Measurements from ENCODE around the gene SMYD3. TPM values are rescaled to one million over a fixed set of nuclear protein-coding genes. Genes with fewer than 3 reads are reported as not detected.

Gene SMYD3
- polyA plus RNA-seq, 1 donor from 2014 or later = 48.6 TPM

DNA sequence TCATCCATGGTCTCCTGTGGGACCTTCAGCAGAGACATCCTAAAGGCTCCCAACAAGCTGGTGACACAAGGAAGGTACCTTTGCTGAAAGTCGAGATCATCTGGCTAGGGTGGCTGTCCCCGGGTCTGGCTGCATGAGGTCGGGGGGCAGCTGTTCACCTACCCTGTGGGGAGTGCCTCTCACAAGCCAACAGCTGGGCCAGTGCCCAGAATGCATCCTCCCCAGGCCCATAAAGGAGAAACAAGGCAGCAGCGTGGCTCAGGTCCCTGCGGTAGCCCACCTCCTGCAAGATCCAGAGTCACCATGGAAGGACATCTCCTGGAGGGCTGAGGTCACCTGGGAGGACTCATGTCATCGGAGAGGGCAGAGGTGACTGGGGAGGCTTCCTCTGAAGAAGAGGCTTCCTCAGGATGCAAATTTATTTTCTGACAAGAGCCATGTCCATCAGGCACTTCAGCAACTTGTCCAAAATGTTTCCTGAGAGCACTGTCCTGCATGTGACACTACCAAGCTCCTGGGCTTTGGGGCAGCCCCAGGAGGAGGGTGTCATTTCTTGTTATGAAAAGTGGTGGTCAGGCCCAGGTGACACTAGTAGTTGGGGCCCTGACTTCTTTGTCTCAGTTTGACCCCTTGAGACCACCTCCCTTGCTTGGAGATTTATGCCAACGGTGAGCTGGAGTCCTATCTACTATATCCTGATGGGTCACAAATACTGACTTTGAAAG lies 6.7 kb upstream of the SMYD3 start:
- no peaks in the 10 kb centered on the region for H3K9me3 ChIP-seq (ENCODE audit: low read length)
- H3K9me2 ChIP-seq (ENCODE audit: insufficient read depth, low read length) = no peaks in the 10 kb centered on the region
- no peak for TF ChIP-seq TAF1 (IDR thresholded peaks at IDR 0.05; ENCODE audit: low read depth)
- no peaks in the 10 kb centered on the region for H3K79me2 ChIP-seq (replicated peaks; ENCODE audit: insufficient read depth, low read length)
- no peak overlapping the region for H2AFZ ChIP-seq (ENCODE audit: low read depth, low read length)
- no peak overlapping the region for H3K4me2 ChIP-seq (ENCODE audit: low read length)
- no peaks in the 10 kb centered on the region for H3K36me3 ChIP-seq (ENCODE audit: insufficient read depth, low read length)
- no peaks in the 10 kb centered on the region for H3F3A ChIP-seq (ENCODE audit: insufficient read depth, low read length, poor library complexity, severe bottlenecking)
- no peaks in the 10 kb centered on the region for H3K27me3 ChIP-seq (ENCODE audit: insufficient read depth, low read depth, low read length)
- no peaks in the 10 kb centered on the region for H4K20me1 ChIP-seq (ENCODE audit: insufficient read depth)
- H3K4me3 ChIP-seq (ENCODE audit: low read length) = no peak overlapping the region
- H3K9ac ChIP-seq (ENCODE audit: low read length) = no peak overlapping the region
- no peak overlapping the region for H3K27ac ChIP-seq (ENCODE audit: low read length)

DNA sequence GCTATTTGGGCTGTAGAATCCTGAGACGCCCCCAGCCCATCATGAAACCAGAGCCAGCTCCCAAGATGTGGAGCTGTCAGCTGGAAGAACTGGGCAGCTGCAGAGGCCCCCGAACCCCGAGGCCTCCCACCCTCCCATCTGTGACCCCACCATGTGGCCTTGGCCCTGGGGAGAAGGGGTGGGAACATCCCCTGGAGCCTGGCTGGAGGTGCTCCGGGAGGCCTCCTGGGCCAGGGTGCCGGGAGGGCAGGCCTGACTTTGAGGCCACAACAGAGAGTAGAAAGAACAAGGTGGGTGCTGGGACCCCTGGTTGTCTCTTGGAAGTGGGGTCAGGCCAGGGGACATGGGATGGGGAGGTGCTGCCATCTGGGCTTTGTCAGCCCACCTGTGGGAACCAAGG lies 6.0 kb upstream of the SMYD3 start:
- Histone ChIP-seq H3K4me2 (ENCODE audit: low read length) (no peak overlapping the region), H3K9ac (ENCODE audit: low read length) (no peak overlapping the region), H2AFZ (ENCODE audit: low read depth, low read length) (no peak overlapping the region), H3K27me3 (ENCODE audit: insufficient read depth, low read depth, low read length) (no peaks in the 10 kb centered on the region), H3K79me2 (replicated peaks; ENCODE audit: insufficient read depth, low read length) (no peaks in the 10 kb centered on the region), H4K20me1 (ENCODE audit: insufficient read depth) (no peaks in the 10 kb centered on the region), H3K9me3 (ENCODE audit: low read length) (no peaks in the 10 kb centered on the region), H3K36me3 (ENCODE audit: insufficient read depth, low read length) (no peaks in the 10 kb centered on the region), H3K4me3 (ENCODE audit: low read length) (no peak overlapping the region), H3F3A (ENCODE audit: insufficient read depth, low read length, poor library complexity, severe bottlenecking) (no peaks in the 10 kb centered on the region), H3K9me2 (ENCODE audit: insufficient read depth, low read length) (no peaks in the 10 kb centered on the region), H3K27ac (ENCODE audit: low read length) (no peak overlapping the region)
- TF ChIP-seq SMC3 (conservative IDR thresholded peaks at IDR 0.05; ENCODE audit: poor library complexity) (no peak), CTCF (IDR thresholded peaks at IDR 0.05; ENCODE audit: poor library complexity, severe bottlenecking) (no peak), EP300 (conservative IDR thresholded peaks at IDR 0.05; ENCODE audit: poor library complexity, severe bottlenecking) (no peak), EZH2 (IDR thresholded peaks at IDR 0.05; ENCODE audit: borderline replicate concordance, insufficient read depth, low read length, poor library complexity, severe bottlenecking) (no peak), TAF1 (IDR thresholded peaks at IDR 0.05; ENCODE audit: low read depth) (no peak), RAD21 (conservative IDR thresholded peaks at IDR 0.05) (no peak), POLR2AphosphoS5 (IDR thresholded peaks at IDR 0.05) (no peak), MXI1 (conservative IDR thresholded peaks at IDR 0.05; ENCODE audit: poor library complexity, severe bottlenecking) (no peak)
- TF ChIP-seq, protein P1, sequence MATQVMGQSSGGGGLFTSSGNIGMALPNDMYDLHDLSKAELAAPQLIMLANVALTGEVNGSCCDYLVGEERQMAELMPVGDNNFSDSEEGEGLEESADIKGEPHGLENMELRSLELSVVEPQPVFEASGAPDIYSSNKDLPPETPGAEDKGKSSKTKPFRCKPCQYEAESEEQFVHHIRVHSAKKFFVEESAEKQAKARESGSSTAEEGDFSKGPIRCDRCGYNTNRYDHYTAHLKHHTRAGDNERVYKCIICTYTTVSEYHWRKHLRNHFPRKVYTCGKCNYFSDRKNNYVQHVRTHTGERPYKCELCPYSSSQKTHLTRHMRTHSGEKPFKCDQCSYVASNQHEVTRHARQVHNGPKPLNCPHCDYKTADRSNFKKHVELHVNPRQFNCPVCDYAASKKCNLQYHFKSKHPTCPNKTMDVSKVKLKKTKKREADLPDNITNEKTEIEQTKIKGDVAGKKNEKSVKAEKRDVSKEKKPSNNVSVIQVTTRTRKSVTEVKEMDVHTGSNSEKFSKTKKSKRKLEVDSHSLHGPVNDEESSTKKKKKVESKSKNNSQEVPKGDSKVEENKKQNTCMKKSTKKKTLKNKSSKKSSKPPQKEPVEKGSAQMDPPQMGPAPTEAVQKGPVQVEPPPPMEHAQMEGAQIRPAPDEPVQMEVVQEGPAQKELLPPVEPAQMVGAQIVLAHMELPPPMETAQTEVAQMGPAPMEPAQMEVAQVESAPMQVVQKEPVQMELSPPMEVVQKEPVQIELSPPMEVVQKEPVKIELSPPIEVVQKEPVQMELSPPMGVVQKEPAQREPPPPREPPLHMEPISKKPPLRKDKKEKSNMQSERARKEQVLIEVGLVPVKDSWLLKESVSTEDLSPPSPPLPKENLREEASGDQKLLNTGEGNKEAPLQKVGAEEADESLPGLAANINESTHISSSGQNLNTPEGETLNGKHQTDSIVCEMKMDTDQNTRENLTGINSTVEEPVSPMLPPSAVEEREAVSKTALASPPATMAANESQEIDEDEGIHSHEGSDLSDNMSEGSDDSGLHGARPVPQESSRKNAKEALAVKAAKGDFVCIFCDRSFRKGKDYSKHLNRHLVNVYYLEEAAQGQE (IDR thresholded peaks at IDR 0.05; ENCODE audit: borderline replicate concordance) = no peak

All from neural cell (in vitro differentiated cells).